Activated CD8-positive, alpha-beta T cell treated with anti-CD3 and anti-CD28 coated beads for 36 hours (primary cell): Measurements from ENCODE around the gene NPHP4. TPM values are rescaled to one million over a fixed set of nuclear protein-coding genes. Genes with fewer than 3 reads are reported as not detected.

ENCODE experiments used
- ATAC-seq: fragments of 200-7000 bp; cut with Tn5 transposase; one replicate; pipeline ENCODE4 v1.10.0; 2021; ENCODE audit warnings: mild to moderate bottlenecking, moderate library complexity
- CTCF ChIA-PET: fragments of 350-600 bp; sonication (Branson Sonifier 250); formaldehyde crosslinking; loops from one replicate; lab custom pipeline; 2021; ENCODE audit warnings: antibody characterized with exemption; lab: Charles Lee
- POLR2A ChIA-PET: fragments of 350-600 bp; sonication (Branson Sonifier 250); formaldehyde crosslinking; loops from one replicate; lab custom pipeline; 2021; ENCODE audit warnings: antibody characterized with exemption; lab: Charles Lee
- DNase-seq: peaks from one replicate; pipeline ENCODE4 v3.0.0-alpha.2; 2020
- H3K27ac Mint-ChIP-seq: one replicate; pipeline ENCODE4 v1.8.0; 2021; ENCODE audit warnings: mild to moderate bottlenecking, mixed read lengths
- H3K27me3 Mint-ChIP-seq: one replicate; pipeline ENCODE4 v1.8.0; 2021; ENCODE audit warnings: mixed read lengths
- H3K36me3 Mint-ChIP-seq: one replicate; pipeline ENCODE4 v1.8.0; 2021; ENCODE audit warnings: low read depth, mixed read lengths
- H3K4me1 Mint-ChIP-seq: one replicate; pipeline ENCODE4 v1.8.0; 2021; ENCODE audit warnings: low read depth, mixed read lengths
- H3K4me3 Mint-ChIP-seq: one replicate; pipeline ENCODE4 v1.8.0; 2021; ENCODE audit warnings: mild to moderate bottlenecking, moderate library complexity, mixed read lengths
- H3K9me3 Mint-ChIP-seq: one replicate; pipeline ENCODE4 v1.8.0; 2021; ENCODE audit warnings: mixed read lengths
- CTCF ChIP-seq: fragments of 200-600 bp; IDR thresholded peaks from one replicate; pipeline ENCODE4 v1.8.0; 2022; ENCODE audit warnings: antibody characterized with exemption, mild to moderate bottlenecking
- intact Hi-C: fragments of 100-400 bp; cut with micrococcal nuclease; formaldehyde crosslinking; loops from one replicate; pipeline ENCODE4 v1.10.0; 2022
- total RNA-seq, 2 experiments: library from RNA; stranded (reverse); gene quantifications; one replicate each; pipeline ENCODE4 v1.2.3, GENCODE V29; 2021

NPHP4 gene
- total RNA-seq, 2 experiments from 2014 or later = 16.5 to 16.8 TPM

GRCh38 chr1:5890346-5891106, 101.7 kb downstream of the NPHP4 start:
- ChIA-PET CTCF (no interaction called here), POLR2A (no interaction called here)
- Mint-ChIP-seq H3K4me1 (no peaks in the 10 kb centered on the region), H3K27me3 (no peaks in the 10 kb centered on the region), H3K9me3 (peaks cover 2% of the 10 kb centered on the region), H3K4me3 (no peak overlapping the region), H3K36me3 (peaks cover 4% of the 10 kb centered on the region), H3K27ac (no peak overlapping the region)
- ATAC-seq (no peak), DNase-seq (no peak)
- intact Hi-C loops = no loop called here
- TF ChIP-seq CTCF = no peak

- no peak for DNase-seq
- no peaks in the 10 kb centered on the region for H3K4me1 Mint-ChIP-seq
- H3K4me3 Mint-ChIP-seq = no peak overlapping the region
- TF ChIP-seq CTCF = no peak
- peaks cover 2% of the 10 kb centered on the region for H3K9me3 Mint-ChIP-seq
- H3K27me3 Mint-ChIP-seq = no peaks in the 10 kb centered on the region
- ChIA-PET CTCF (interaction anchor here (1.2 kb wide), 1 partner anchor 86 kb away, joined by 3 read pairs; no protein-coding TSS in a partner anchor), POLR2A (no interaction called here)
- peaks cover 4% of the 10 kb centered on the region for H3K36me3 Mint-ChIP-seq
- ATAC-seq = no peak
- H3K27ac Mint-ChIP-seq = no peak overlapping the region
- intact Hi-C loops = no loop called here
Measured at GRCh38 chr1:5889901-5890300, 102.3 kb downstream of the NPHP4 start.

- Mint-ChIP-seq H3K27me3 (no peaks in the 10 kb centered on the region), H3K4me3 (no peak overlapping the region), H3K27ac (no peak overlapping the region), H3K9me3 (no peaks in the 10 kb centered on the region), H3K4me1 (no peaks in the 10 kb centered on the region), H3K36me3 (no peaks in the 10 kb centered on the region)
- ChIA-PET POLR2A (no interaction called here), CTCF (interaction anchor here (1.2 kb wide), 1 partner anchor 86 kb away, joined by 3 read pairs; no protein-coding TSS in a partner anchor)
- intact Hi-C loops = no loop called here
- no peak for DNase-seq
- ATAC-seq = no peak
- TF ChIP-seq CTCF = no peak
Measured at GRCh38 chr1:5889462-5889861, 102.8 kb downstream of the NPHP4 start.

- ATAC-seq = no peak
- Mint-ChIP-seq H3K36me3 (no peaks in the 10 kb centered on the region), H3K27me3 (no peaks in the 10 kb centered on the region), H3K27ac (no peak overlapping the region), H3K9me3 (no peaks in the 10 kb centered on the region), H3K4me3 (no peak overlapping the region), H3K4me1 (no peaks in the 10 kb centered on the region)
- ChIA-PET POLR2A (no interaction called here), CTCF (interaction anchor here (1.2 kb wide), 1 partner anchor 87 kb away, joined by 3 read pairs; no protein-coding TSS in a partner anchor)
- DNase-seq = no peak
- intact Hi-C loops = no loop called here
- no peak for TF ChIP-seq CTCF
Measured at GRCh38 chr1:5888606-5889211, 103.5 kb downstream of the NPHP4 start.

- no peaks in the 10 kb centered on the region for H3K36me3 Mint-ChIP-seq
- no peaks in the 10 kb centered on the region for H3K27me3 Mint-ChIP-seq
- TF ChIP-seq CTCF = no peak
- no peak overlapping the region for H3K27ac Mint-ChIP-seq
- ChIA-PET CTCF (no interaction called here), POLR2A (no interaction called here)
- no peaks in the 10 kb centered on the region for H3K9me3 Mint-ChIP-seq
- no peak for ATAC-seq
- DNase-seq = no peak
- intact Hi-C loops = no loop called here
- H3K4me3 Mint-ChIP-seq = no peak overlapping the region
- no peaks in the 10 kb centered on the region for H3K4me1 Mint-ChIP-seq
Measured at GRCh38 chr1:5887971-5888361, 104.3 kb downstream of the NPHP4 start.
